ENCODE results near the gene AUTS2.
"Not testable (repeated sequence)": the region's sequence is repeated elsewhere in the genome, so short reads cannot be mapped to it uniquely, and the experiment has no call there.

AUTS2 gene

GRCh38 chr7:70589590-70589989 is 991.3 kb downstream of the AUTS2 start:
- Histone ChIP-seq H3K27ac (ENCODE audit: poor library complexity, severe bottlenecking) (no peak overlapping the region), H3K9me3 (ENCODE audit: severe bottlenecking) (no peaks in the 10 kb centered on the region), H3K4me3 (ENCODE audit: severe bottlenecking) (no peak overlapping the region), H3K27me3 (ENCODE audit: insufficient read depth, poor library complexity, severe bottlenecking) (no peaks in the 10 kb centered on the region), H3K4me1 (ENCODE audit: insufficient read depth, poor library complexity, severe bottlenecking) (no peaks in the 10 kb centered on the region), H3K36me3 (ENCODE audit: low read depth) (no peaks in the 10 kb centered on the region)
- no peak for TF ChIP-seq CTCF (IDR thresholded peaks at IDR 0.05; ENCODE audit: poor library complexity, severe bottlenecking)
- ATAC-seq (ENCODE audit: low read depth) (no peak), DNase-seq (ENCODE audit: low spot score) (no peak)

- Histone ChIP-seq H3K9me3 (ENCODE audit: severe bottlenecking) (no peaks in the 10 kb centered on the region), H3K4me1 (ENCODE audit: insufficient read depth, poor library complexity, severe bottlenecking) (no peaks in the 10 kb centered on the region), H3K27me3 (ENCODE audit: insufficient read depth, poor library complexity, severe bottlenecking) (peaks cover 1% of the 10 kb centered on the region), H3K4me3 (ENCODE audit: severe bottlenecking) (no peak overlapping the region), H3K27ac (ENCODE audit: poor library complexity, severe bottlenecking) (no peak overlapping the region), H3K36me3 (ENCODE audit: low read depth) (no peaks in the 10 kb centered on the region)
- no peak for TF ChIP-seq CTCF (IDR thresholded peaks at IDR 0.05; ENCODE audit: poor library complexity, severe bottlenecking)
- DNase-seq (ENCODE audit: low spot score) (no peak), ATAC-seq (ENCODE audit: low read depth) (no peak)
Measured at GRCh38 chr7:70590126-70590854, 992.0 kb downstream of the AUTS2 start.

- no peak overlapping the region for H3K27ac ChIP-seq (ENCODE audit: poor library complexity, severe bottlenecking)
- no peaks in the 10 kb centered on the region for H3K36me3 ChIP-seq (ENCODE audit: low read depth)
- H3K27me3 ChIP-seq (ENCODE audit: insufficient read depth, poor library complexity, severe bottlenecking): peaks cover 12% of the 10 kb centered on the region
- H3K4me3 ChIP-seq (ENCODE audit: severe bottlenecking): no peak overlapping the region
- ATAC-seq (ENCODE audit: low read depth): no peak
- H3K9me3 ChIP-seq (ENCODE audit: severe bottlenecking): no peaks in the 10 kb centered on the region
- TF ChIP-seq CTCF (IDR thresholded peaks at IDR 0.05; ENCODE audit: poor library complexity, severe bottlenecking): no peak
- no peaks in the 10 kb centered on the region for H3K4me1 ChIP-seq (ENCODE audit: insufficient read depth, poor library complexity, severe bottlenecking)
- no peak for DNase-seq (ENCODE audit: low spot score)
Measured at GRCh38 chr7:70591643-70592042, 993.4 kb downstream of the AUTS2 start.

- H3K36me3 ChIP-seq (ENCODE audit: low read depth): no peaks in the 10 kb centered on the region
- no peak for TF ChIP-seq CTCF (IDR thresholded peaks at IDR 0.05; ENCODE audit: poor library complexity, severe bottlenecking)
- H3K9me3 ChIP-seq (ENCODE audit: severe bottlenecking): no peaks in the 10 kb centered on the region
- H3K27ac ChIP-seq (ENCODE audit: poor library complexity, severe bottlenecking): no peak overlapping the region
- no peak overlapping the region for H3K4me3 ChIP-seq (ENCODE audit: severe bottlenecking)
- peaks cover 17% of the 10 kb centered on the region for H3K27me3 ChIP-seq (ENCODE audit: insufficient read depth, poor library complexity, severe bottlenecking)
- no peak for ATAC-seq (ENCODE audit: low read depth)
- no peak for DNase-seq (ENCODE audit: low spot score)
- H3K4me1 ChIP-seq (ENCODE audit: insufficient read depth, poor library complexity, severe bottlenecking): no peaks in the 10 kb centered on the region
Measured at GRCh38 chr7:70592171-70592570, 993.9 kb downstream of the AUTS2 start.

- ATAC-seq (ENCODE audit: low read depth) (no peak), DNase-seq (ENCODE audit: low spot score) (no peak)
- TF ChIP-seq CTCF (IDR thresholded peaks at IDR 0.05; ENCODE audit: poor library complexity, severe bottlenecking): no peak
- Histone ChIP-seq H3K9me3 (ENCODE audit: severe bottlenecking) (no peaks in the 10 kb centered on the region), H3K27me3 (ENCODE audit: insufficient read depth, poor library complexity, severe bottlenecking) (peaks cover 31% of the 10 kb centered on the region), H3K36me3 (ENCODE audit: low read depth) (no peaks in the 10 kb centered on the region), H3K27ac (ENCODE audit: poor library complexity, severe bottlenecking) (no peak overlapping the region), H3K4me1 (ENCODE audit: insufficient read depth, poor library complexity, severe bottlenecking) (peaks cover under 1% of the 10 kb centered on the region), H3K4me3 (ENCODE audit: severe bottlenecking) (no peak overlapping the region)
Measured at GRCh38 chr7:70594170-70594569, 995.9 kb downstream of the AUTS2 start.

GRCh38 chr7:70594885-70595284 is 996.6 kb downstream of the AUTS2 start:
- not testable (repeated sequence) for DNase-seq (ENCODE audit: low spot score); H3K27ac ChIP-seq (ENCODE audit: poor library complexity, severe bottlenecking); H3K4me1 ChIP-seq (ENCODE audit: insufficient read depth, poor library complexity, severe bottlenecking); H3K36me3 ChIP-seq (ENCODE audit: low read depth); H3K9me3 ChIP-seq (ENCODE audit: severe bottlenecking); H3K4me3 ChIP-seq (ENCODE audit: severe bottlenecking); ATAC-seq (ENCODE audit: low read depth)
- H3K27me3 ChIP-seq (ENCODE audit: insufficient read depth, poor library complexity, severe bottlenecking): peaks cover 31% of the 10 kb centered on the region
